ENCODE measurements around the gene WNT5B. TPM values are rescaled to one million over a fixed set of nuclear protein-coding genes. Genes with fewer than 3 reads are reported as not detected.

WNT5B gene
- total RNA-seq, 2 donors from 2014 or later, result 10.1 to 12.8 TPM

DNA sequence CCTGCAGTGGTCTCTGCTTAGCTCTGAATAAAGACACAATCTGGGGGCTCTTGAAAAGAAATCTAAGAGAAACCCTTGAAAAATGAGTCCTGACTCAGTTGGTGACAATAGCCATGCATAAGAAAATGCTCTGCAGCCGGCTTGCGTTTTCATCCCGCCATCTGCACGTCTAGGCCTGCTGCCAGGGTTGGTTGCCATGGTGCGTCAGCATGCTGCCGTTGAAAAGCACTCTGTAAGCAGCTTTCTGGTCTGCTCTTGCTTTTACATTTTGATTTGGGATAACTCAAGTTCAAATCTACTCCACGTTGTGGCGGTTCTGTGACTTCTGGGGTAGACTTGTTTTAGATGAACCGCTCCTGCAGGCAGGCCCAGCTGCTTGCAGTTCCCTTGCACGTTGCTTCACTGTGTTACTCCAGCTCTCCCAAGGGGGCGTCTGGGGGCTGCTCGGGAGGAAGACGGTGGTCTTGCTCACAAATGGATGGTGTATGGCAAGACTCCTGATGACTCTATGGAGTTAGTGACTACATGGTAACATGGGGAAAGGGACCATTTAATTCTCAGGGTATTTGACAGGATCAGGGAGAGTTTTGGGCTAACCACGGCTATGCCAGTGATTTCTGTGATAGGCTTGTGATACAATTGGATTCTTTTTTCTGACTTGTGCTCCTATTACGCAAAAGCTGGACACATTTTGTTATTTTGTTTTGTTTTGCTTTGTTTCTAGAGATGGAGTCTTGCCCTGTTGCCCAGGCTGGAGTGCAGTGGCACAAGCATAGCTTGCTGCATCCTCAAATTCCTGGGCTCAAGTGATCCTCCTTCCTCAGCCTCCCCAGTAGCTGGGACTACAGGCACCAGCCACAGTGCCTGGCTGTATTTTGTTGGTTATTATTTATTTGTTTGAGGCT lies 15.8 kb downstream of the WNT5B start:
- DNase-seq (ENCODE audit: low spot score), result peak; percentile 94
- intact Hi-C loops (cut with DNase I), result loop anchor here in 1 of 2 donors (5.0 kb wide), 1 partner anchor 633 kb away; no protein-coding TSS in a partner anchor

DNA sequence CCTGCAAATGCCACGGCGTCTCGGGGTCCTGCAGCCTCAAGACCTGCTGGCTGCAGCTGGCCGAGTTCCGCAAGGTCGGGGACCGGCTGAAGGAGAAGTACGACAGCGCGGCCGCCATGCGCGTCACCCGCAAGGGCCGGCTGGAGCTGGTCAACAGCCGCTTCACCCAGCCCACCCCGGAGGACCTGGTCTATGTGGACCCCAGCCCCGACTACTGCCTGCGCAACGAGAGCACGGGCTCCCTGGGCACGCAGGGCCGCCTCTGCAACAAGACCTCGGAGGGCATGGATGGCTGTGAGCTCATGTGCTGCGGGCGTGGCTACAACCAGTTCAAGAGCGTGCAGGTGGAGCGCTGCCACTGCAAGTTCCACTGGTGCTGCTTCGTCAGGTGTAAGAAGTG lies 16.8 kb downstream of the WNT5B start:
- no peak for DNase-seq (ENCODE audit: low spot score)
- intact Hi-C loops (cut with DNase I), result loop anchor here in 1 of 2 donors (5.0 kb wide), 1 partner anchor 631 kb away; no protein-coding TSS in a partner anchor

DNA sequence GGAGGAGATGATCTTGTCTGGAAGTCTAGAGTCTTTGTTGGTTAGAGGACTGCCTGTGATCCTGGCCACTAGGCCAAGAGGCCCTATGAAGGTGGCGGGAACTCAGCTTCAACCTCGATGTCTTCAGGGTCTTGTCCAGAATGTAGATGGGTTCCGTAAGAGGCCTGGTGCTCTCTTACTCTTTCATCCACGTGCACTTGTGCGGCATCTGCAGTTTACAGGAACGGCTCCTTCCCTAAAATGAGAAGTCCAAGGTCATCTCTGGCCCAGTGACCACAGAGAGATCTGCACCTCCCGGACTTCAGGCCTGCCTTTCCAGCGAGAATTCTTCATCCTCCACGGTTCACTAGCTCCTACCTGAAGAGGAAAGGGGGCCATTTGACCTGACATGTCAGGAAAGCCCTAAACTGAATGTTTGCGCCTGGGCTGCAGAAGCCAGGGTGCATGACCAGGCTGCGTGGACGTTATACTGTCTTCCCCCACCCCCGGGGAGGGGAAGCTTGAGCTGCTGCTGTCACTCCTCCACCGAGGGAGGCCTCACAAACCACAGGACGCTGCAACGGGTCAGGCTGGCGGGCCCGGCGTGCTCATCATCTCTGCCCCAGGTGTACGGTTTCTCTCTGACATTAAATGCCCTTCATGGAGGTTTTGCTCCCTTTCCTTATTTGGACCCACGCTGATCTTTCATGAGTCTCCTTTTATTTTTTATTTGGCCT lies 17.7 kb downstream of the WNT5B start:
- intact Hi-C loops (cut with DNase I), result loop anchor here in 1 of 2 donors (5.0 kb wide), 1 partner anchor 631 kb away; no protein-coding TSS in a partner anchor
- no peak for DNase-seq (ENCODE audit: low spot score)

DNA sequence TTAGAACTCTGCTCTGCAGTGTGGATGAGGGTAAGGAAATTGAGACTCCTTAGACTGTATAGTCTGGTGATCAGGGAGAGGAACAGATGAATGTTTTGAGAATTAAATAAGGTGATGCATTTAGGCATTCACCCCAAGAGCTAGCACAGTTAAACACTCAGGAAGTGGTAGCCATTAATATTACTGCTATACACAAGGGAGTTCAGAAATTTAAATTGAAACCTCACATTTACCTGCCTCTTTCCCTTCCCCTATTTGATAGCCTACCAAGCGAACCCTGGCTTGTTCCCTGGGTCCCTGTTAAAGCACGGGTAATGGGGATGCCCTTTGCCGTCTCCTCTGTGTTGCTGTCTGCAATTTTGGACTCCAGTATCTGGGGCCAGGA lies 18.2 kb downstream of the WNT5B start:
- no peak for DNase-seq (ENCODE audit: low spot score)
- intact Hi-C loops (cut with DNase I), result loop anchor here in 1 of 2 donors (5.0 kb wide), 1 partner anchor 630 kb away; no protein-coding TSS in a partner anchor

DNA sequence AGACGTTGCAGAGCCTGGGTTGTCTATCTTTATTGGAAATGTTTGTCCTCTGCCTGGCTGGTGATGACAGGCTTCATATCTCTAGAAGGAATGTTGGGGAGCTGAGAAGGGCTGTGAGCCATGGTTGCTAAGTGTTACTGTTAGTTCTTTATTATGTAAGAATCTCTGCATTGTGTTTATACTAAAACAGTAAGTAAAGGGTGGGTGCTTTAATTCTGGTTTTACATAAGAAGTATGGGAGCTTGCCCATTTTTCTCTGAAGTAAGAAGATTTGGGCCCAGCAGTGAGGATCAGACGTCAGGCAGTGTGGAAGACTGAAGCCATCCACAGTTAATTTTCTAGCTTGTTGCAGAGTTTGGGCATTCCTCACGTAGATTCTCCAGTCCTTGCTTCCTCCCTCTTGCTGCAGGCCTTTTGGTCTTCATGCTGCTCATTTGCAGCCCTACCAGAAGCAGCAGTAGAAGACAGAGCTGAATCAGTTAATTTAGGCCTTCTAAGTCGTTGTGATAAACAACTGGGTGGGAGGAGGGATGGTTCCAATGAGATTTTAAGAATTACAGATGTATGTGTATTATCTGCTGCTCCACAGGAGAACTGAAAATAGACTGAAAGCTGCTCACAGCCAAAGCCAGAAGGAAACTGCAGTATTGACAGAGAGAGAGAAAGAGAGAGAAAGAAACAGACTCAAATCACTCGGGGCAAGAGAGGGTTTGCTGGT lies 21.4 kb downstream of the WNT5B start:
- intact Hi-C loops (cut with DNase I), result loop anchor here (5.0 to 10.0 kb wide), 2 partner anchors 142 to 284 kb away; no protein-coding TSS in a partner anchor
- no peak for DNase-seq (ENCODE audit: low spot score)

DNA sequence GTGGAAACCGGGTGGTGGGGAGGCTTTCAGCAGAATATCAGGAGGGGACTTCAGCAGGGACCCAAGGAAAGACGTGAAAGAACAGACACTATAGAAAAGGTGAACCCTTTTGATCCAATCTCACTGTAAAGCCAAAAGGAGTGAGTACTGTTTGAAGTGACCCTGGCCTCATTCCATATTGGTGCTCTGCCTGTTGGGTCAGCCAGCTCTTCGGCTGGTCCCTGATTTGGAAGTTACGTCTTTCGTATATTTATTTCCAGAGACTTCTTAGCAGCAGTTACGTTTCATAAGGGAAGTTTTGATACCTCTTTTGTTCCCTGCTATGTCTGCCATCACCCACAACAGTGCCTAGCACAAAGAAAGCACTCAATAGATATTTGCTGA lies 21.9 kb downstream of the WNT5B start:
- DNase-seq (ENCODE audit: low spot score), result no peak
- intact Hi-C loops (cut with DNase I), result loop anchor here (5.0 to 10.0 kb wide), 2 partner anchors 141 to 284 kb away; no protein-coding TSS in a partner anchor

DNA sequence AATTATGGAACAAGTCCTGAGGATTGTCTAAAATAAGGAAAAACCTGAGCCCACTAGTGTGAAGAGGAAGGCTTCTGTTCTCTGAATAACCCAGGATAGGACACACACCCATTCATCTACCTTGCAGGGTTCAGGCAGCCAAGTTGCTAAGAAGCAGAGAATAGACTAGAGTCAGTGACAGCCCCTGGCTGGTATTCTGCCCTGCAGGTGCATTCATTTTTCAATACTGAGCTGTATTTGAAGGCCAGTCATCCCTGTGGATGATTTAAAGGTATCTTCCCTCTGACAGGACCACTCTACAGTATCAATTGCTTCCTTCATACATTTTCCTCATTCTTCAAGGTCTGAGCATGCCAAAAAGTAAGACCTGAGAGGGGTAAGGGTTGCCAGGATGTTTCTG lies 22.9 kb downstream of the WNT5B start:
- intact Hi-C loops (cut with DNase I), result loop anchor here (5.0 to 10.0 kb wide), 2 partner anchors 140 to 283 kb away; no protein-coding TSS in a partner anchor
- no peak for DNase-seq (ENCODE audit: low spot score)

DNA sequence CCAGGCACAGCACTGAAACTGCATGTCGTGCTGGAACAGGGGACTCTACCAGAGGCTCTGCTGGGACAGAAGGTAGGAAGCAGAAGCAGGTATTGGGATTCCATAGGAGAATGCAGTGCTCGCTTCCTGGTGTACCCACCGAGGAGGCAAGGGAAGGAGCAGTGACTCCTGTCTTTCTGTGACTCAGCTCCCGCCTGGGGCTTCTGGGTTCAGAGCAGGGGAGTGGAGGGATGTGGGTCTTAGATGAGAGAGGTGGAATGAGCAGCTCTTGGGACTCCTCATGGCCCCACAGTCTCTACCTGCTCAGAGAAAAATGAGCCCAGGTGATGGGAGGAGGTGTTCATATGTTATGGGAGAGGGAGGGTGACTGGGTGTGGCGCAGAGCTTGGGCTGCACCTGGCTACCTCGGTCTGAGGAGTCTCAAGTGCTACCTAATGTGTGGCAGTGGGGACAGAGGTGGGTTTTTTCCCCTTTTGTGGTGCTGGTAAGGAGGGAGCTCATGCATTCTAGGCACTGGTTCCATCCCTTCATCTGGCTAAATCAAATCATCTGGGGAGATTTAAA lies 26.3 kb downstream of the WNT5B start:
- intact Hi-C loops (cut with DNase I), result loop anchor here (2.0 to 10.0 kb wide), 2 partner anchors 135 to 279 kb away; no protein-coding TSS in a partner anchor
- DNase-seq (ENCODE audit: low spot score), result no peak

DNA sequence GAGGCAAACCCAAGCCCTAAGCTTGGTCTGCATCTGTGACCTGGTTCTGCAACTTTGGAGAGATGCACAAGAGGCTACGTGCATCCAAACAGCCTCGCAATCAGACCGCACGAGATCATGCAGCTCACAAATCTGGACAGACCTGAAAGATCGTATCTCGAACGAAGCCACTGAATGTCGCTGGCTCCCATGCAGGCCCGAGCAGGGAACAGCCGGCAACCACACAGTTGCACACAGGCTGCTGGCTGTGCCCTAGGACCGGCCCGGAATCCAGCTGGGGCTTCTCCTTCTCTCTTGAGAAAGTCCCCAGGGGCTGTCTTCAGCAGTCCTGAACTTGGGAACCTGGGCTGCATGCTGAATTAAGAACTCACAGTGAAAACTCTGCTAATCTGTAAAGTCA lies 27.9 kb downstream of the WNT5B start:
- no peak for DNase-seq (ENCODE audit: low spot score)
- intact Hi-C loops (cut with DNase I), result loop anchor here (10.0 kb wide), 1 partner anchor 278 kb away; no protein-coding TSS in a partner anchor

DNA sequence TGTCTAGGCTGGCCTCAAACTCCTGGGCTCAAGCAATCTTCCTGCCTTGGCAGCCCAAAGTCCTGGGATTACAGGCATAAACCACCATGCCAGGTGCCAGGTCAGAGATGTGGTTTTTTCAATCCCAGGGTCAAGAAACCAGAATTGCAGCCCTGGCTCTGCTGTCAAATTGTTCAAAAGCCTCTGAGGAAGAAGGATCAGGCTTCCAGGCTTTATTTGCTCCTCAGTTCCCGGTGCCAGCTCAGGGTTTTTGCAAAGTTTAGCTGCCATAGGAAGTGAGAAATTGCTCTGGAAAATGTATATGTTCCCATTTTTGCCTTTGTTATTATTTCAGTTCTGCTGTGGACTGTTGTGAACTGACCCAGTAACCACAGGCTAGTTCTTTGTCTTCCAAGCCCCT lies 28.7 kb downstream of the WNT5B start:
- intact Hi-C loops (cut with DNase I), result loop anchor here (10.0 kb wide), 1 partner anchor 277 kb away; no protein-coding TSS in a partner anchor
- no peak for DNase-seq (ENCODE audit: low spot score)

DNA sequence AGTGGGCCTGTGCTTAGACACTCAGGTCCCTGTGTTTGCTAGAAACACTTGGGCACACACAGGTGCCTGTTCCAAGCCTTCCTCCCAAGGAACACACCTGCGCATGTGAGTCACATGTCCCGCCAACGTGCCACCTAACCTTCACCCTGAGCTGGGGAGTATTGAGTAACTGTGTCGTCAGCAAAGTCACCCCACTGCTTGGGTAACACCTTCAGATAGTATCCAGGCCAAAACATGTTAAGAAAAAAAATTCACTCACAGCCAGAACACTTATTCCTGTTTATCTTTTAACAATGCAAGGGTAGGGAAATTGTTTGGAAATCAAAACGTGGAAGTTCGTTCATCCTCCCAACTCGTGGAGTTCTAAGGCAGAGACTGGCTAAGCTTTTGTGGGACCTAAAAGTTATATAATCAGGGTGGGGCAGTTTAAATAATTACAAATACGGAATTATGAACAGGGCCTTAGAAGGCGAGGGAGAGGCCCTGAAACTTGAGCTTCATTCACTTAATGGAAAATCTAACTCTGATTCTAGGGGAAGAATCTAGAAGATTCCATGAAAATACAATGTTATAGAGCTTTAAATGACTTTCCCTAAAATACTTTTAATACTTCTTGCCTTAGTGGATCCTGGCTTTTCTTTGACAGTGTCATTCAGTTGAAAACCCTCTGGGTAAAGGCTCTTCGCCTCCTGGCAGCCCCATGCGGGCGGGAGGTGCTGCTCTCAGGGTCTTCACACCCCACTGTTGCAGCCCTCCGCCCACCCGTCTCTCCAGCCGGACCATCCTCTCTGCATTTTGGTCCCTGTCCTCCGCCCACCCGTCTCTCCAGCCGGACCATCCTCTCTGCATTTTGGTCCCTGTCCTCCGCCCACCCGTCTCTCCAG lies 31.5 kb downstream of the WNT5B start:
- intact Hi-C loops (cut with DNase I), result no loop called here
- no peak for DNase-seq (ENCODE audit: low spot score)

DNA sequence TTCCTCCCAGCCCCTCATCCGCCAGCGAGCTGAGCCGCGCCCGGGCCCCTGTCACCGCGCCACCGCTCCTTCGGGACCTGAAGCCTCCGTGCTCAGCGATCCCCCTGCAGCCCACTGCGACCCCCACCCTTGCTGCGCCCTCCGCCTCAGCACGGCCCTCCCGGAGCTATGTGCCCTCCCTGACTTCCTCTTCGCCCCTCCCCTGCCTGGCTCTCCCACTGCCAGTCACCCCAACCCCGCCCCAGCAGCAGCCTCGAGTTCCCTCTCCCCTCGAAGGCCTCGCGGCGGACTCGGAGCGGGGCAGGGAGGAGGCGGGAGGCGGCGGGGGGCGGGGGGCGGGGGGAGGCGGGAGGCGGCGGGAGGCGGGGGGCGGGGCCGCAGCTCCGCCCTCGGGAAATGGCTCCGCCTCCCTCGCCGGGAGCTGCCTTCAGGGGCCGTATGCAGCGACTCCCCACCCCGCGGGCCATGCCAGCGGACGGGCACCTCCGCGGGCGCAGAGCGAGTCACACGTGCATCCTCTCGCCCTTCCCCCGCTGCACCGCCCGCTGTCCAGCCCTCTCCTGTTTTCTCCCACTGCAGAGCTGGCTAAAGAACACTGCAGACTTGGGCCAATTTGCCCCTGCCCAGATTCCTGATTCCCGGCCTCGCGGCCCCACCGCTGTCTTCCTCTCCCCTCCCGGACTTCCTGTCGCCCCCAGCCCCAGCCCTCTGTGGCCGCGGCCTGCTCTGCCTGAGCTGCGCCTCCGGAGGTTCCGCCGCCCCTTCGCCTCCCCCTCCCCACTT lies 32.7 kb downstream of the WNT5B start:
- intact Hi-C loops (cut with DNase I), result no loop called here
- DNase-seq (ENCODE audit: low spot score), result peak; percentile 96

DNA sequence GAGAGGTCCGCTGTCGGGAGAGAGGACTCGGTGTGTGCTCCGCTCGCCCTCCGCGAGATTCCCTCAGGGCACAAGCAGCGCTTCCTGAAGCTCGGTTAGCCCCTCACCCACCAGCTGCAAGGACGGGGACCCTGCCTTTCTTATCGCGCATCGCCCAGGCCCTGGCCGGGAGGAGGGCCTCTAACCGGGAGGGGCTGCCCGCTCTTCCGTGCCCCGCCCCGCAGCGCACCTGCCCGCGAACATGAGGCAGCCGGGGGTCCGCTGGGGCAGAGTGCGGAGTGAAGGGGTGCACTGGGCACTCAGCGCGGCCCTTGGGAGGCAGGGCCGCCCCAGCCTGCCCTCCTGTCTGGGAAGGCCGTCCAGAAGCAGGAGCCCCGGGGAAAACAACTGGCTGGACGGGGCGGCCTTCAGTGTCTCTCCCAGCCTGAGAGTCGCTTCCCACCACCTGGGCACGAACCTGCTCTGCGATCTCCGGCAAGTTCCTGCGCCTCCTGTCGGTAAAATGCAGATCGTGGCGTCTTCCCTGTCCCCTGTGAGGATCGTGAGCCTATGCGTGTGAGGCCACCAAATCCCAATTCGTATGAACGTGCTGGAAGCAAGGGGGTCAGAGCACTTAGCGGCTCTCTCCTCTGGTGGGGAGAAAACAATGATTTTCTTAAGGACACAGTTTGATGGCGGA lies 33.9 kb downstream of the WNT5B start:
- no peak for DNase-seq (ENCODE audit: low spot score)
- intact Hi-C loops (cut with DNase I), result no loop called here

DNA sequence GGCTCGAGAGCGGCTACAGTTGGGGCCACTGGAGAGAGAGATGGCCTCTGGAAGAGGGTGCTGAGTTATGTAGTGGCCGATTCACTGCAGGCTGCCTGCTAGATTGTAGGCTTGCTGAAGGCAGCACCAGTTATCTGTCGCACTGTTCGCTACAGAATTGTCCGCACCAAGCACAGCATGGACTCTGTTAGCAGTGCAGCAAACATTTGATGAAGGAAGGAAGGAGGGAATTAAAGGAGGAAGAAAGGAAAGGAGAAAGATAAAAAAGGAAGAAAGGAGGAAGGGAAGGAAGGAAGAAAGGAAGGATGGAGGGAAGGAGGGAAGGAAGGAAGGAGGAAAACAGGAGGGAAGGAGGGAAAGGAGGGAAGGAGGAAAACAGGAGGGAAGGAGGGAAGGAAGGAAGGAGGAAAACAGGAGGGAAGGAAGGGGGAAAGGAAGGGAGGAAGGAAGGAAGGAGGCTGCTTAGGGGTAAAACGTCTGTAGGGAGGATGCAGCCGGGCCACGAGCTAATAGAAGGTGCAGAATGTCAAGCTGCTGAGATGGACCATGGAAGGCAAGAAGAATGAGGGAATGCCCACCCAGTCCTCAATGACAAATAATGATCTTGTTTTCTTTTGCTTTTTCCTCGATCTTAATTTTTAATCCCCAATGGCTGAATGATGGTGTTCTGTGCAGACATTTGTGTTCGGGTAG lies 34.6 kb downstream of the WNT5B start:
- DNase-seq (ENCODE audit: low spot score), result no peak
- intact Hi-C loops (cut with DNase I), result no loop called here

DNA sequence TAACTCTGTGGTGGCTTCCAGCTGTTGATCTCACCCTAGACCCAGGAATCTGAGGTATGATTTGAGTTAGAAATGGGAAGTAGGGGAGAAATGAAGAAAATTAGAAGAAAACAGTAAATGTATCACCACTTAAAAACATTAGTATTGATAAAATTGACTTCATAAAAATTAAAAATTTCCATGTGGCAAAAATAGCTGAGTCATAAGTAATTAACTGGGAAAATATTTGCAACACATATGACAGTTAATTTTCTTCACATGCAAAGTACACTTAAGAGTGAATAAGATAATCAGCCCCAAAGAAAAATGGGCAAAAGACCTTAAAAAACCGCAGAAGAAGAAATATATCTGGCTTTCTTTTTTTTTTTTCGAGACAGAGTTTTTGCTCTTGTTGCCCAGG lies 36.3 kb downstream of the WNT5B start:
- DNase-seq (ENCODE audit: low spot score), result no peak
- intact Hi-C loops (cut with DNase I), result no loop called here

DNA sequence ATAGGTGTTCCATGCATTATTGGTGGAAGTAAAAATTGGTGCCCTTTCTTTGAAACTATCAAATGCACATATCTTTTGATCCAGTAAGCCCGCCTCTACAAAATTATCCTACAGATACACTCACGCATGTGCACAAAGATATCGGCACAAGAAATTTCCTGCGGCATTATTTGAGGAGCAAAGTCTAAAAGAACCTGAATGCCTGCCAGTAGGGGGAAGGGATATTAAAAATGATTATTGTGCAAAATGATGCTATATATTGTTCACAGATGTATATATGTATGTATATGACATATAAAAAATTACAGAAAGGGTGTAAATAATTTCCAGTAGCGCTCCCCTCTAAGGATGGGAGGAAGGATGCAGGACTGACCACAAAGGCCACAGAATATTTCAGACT lies 37.2 kb downstream of the WNT5B start:
- no peak for DNase-seq (ENCODE audit: low spot score)
- intact Hi-C loops (cut with DNase I), result no loop called here

Measured in posterior vena cava (tissue), 2 donors.